ENCODE measurements around the gene ACOXL.
"Not testable (repeated sequence)": the region's sequence is repeated elsewhere in the genome, so short reads cannot be mapped to it uniquely, and the experiment has no call there.

The ACOXL gene

GRCh38 chr2:110732422-110733413 lies at the start of gene ACOXL:
ACOXL (plus strand) TSS chr2:110732573; CDS start chr2:110768390, 35,817 bp downstream.
- H3K4me3 ChIP-seq (ENCODE audit: low read depth, low read length), result peak within 1 kb of the TSS; percentile 56

GRCh38 chr2:110682872-110683271 lies 49.5 kb upstream of the ACOXL start:
- no peak overlapping the region for H3K4me3 ChIP-seq (ENCODE audit: low read depth, low read length)

- H3K4me3 ChIP-seq (ENCODE audit: low read depth, low read length), result not testable (repeated sequence)
Measured at GRCh38 chr2:110687775-110688484, 44.4 kb upstream of the ACOXL start.

GRCh38 chr2:110688594-110689091 lies 43.7 kb upstream of the ACOXL start:
- H3K4me3 ChIP-seq (ENCODE audit: low read depth, low read length), result no peak overlapping the region

GRCh38 chr2:110690083-110690965 lies 42.0 kb upstream of the ACOXL start:
- no peak overlapping the region for H3K4me3 ChIP-seq (ENCODE audit: low read depth, low read length)

- no peak overlapping the region for H3K4me3 ChIP-seq (ENCODE audit: low read depth, low read length)
Measured at GRCh38 chr2:110691612-110692258, 40.6 kb upstream of the ACOXL start.

GRCh38 chr2:110695146-110695898 lies 37.1 kb upstream of the ACOXL start:
- H3K4me3 ChIP-seq (ENCODE audit: low read depth, low read length), result not testable (repeated sequence)

- H3K4me3 ChIP-seq (ENCODE audit: low read depth, low read length), result not testable (repeated sequence)
Measured at GRCh38 chr2:110698253-110698652, 34.1 kb upstream of the ACOXL start.

GRCh38 chr2:110702514-110703380 lies 29.6 kb upstream of the ACOXL start:
- H3K4me3 ChIP-seq (ENCODE audit: low read depth, low read length), result no peak overlapping the region

- H3K4me3 ChIP-seq (ENCODE audit: low read depth, low read length), result no peak overlapping the region
Measured at GRCh38 chr2:110707386-110707965, 24.9 kb upstream of the ACOXL start.

GRCh38 chr2:110708455-110708854 lies 23.9 kb upstream of the ACOXL start:
- no peak overlapping the region for H3K4me3 ChIP-seq (ENCODE audit: low read depth, low read length)

GRCh38 chr2:110712737-110713136 lies 19.6 kb upstream of the ACOXL start:
- no peak overlapping the region for H3K4me3 ChIP-seq (ENCODE audit: low read depth, low read length)

- H3K4me3 ChIP-seq (ENCODE audit: low read depth, low read length), result no peak overlapping the region
Measured at GRCh38 chr2:110713513-110714362, 18.6 kb upstream of the ACOXL start.

- H3K4me3 ChIP-seq (ENCODE audit: low read depth, low read length), result no peak overlapping the region
Measured at GRCh38 chr2:110714452-110715224, 17.7 kb upstream of the ACOXL start.

GRCh38 chr2:110716959-110717645 lies 15.3 kb upstream of the ACOXL start:
- no peak overlapping the region for H3K4me3 ChIP-seq (ENCODE audit: low read depth, low read length)

- H3K4me3 ChIP-seq (ENCODE audit: low read depth, low read length), result no peak overlapping the region
Measured at GRCh38 chr2:110717734-110718133, 14.6 kb upstream of the ACOXL start.
